ENCODE data around the gene DNAJC3.
"Not testable (repeated sequence)": the region's sequence is repeated elsewhere in the genome, so short reads cannot be mapped to it uniquely, and the experiment has no call there.

The DNAJC3 gene

GRCh38 chr13:95652821-95653220, 24.1 kb upstream of the DNAJC3 start:
- no peak for TF ChIP-seq CTCF (IDR thresholded peaks at IDR 0.05)
- no peaks in the 10 kb centered on the region for H3K36me3 ChIP-seq
- no peaks in the 10 kb centered on the region for H3K9me3 ChIP-seq
- H3K27ac ChIP-seq, result no peak overlapping the region
- H3K4me1 ChIP-seq (ENCODE audit: control insufficient read depth in 1 of 2, insufficient read depth in 1 of 2, low read depth in 1 of 2, low read length in 1 of 2), result peaks cover 13 to 17% of the 10 kb centered on the region in 2 experiments
- H3K4me3 ChIP-seq (ENCODE audit: low read depth in 1 of 2, low read length in 1 of 2), result no peak overlapping the region
- no peaks in the 10 kb centered on the region for H3K27me3 ChIP-seq

GRCh38 chr13:95656386-95657015, 20.4 kb upstream of the DNAJC3 start:
- no peaks in the 10 kb centered on the region for H3K9me3 ChIP-seq
- H3K27me3 ChIP-seq, result no peaks in the 10 kb centered on the region
- no peak overlapping the region for H3K4me3 ChIP-seq (ENCODE audit: low read depth in 1 of 2, low read length in 1 of 2)
- H3K36me3 ChIP-seq, result no peaks in the 10 kb centered on the region
- no peak overlapping the region for H3K27ac ChIP-seq
- peaks cover 0 to 4% of the 10 kb centered on the region in 2 experiments for H3K4me1 ChIP-seq (ENCODE audit: control insufficient read depth in 1 of 2, insufficient read depth in 1 of 2, low read depth in 1 of 2, low read length in 1 of 2)
- no peak for TF ChIP-seq CTCF (IDR thresholded peaks at IDR 0.05)

GRCh38 chr13:95659500-95659899, 17.4 kb upstream of the DNAJC3 start:
- Histone ChIP-seq H3K4me1 (ENCODE audit: control insufficient read depth in 1 of 2, insufficient read depth in 1 of 2, low read depth in 1 of 2, low read length in 1 of 2) (peaks cover 0 to 4% of the 10 kb centered on the region in 2 experiments), H3K27ac (no peak overlapping the region), H3K36me3 (no peaks in the 10 kb centered on the region), H3K4me3 (ENCODE audit: low read depth in 1 of 2, low read length in 1 of 2) (no peak overlapping the region), H3K9me3 (no peaks in the 10 kb centered on the region), H3K27me3 (no peaks in the 10 kb centered on the region)
- TF ChIP-seq CTCF (IDR thresholded peaks at IDR 0.05), result no peak

DNA sequence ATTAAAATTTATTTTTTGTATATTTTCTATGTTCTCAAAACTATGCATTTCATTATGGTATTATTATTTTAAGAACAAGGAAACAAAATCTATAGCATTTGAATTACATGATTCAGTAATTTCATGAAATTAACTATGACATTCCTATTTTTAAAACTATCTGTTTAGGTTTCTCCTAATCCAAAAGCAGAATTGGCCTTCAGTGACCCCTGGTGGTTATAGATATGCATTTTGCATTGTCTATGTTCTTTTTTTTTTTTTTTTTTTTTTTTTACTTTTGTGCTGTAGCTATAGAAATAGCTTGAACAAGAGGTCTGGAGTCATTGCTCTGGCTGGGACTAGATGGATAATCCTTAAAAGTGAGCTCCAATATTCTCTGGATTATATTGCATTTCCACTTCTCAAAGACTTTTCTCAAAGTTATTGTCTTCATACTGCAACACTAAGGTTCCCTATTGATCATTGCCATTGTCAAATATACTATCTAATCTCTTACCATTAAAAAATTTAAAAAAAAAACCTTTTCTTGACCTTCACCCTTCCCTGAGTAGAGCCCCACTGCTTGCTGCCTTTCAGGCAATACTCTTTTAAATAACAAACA, 15.9 kb upstream of the DNAJC3 start:
- no peak overlapping the region for H3K4me3 ChIP-seq (ENCODE audit: low read depth in 1 of 2, low read length in 1 of 2)
- H3K27me3 ChIP-seq, result no peaks in the 10 kb centered on the region
- no peak for TF ChIP-seq CTCF (IDR thresholded peaks at IDR 0.05)
- no peaks in the 10 kb centered on the region for H3K9me3 ChIP-seq
- no peak overlapping the region for H3K27ac ChIP-seq
- peaks cover 0 to 1% of the 10 kb centered on the region in 2 experiments for H3K4me1 ChIP-seq (ENCODE audit: control insufficient read depth in 1 of 2, insufficient read depth in 1 of 2, low read depth in 1 of 2, low read length in 1 of 2)
- H3K36me3 ChIP-seq, result no peaks in the 10 kb centered on the region

DNA sequence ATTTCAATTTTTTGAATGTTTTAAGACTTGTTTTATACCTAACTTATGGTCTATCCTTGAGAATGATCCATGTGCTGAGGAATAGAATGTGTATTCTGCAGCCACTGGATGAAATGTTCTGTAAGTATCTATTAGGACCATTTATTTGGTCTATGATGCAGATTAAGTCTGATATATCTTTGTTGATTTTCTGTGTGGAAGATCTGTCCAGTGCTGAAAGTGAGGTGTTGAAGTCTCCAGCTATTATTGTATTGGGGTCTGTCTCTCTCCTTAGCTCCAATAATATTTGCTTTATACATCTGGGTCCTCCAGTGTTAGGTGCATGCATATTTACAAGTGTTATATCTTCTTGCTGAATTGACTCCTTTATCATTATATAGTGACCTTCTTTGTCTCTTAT, 9.7 kb upstream of the DNAJC3 start:
- H3K36me3 ChIP-seq; H3K4me1 ChIP-seq (ENCODE audit: control insufficient read depth in 1 of 2, insufficient read depth in 1 of 2, low read depth in 1 of 2, low read length in 1 of 2); H3K27ac ChIP-seq; H3K9me3 ChIP-seq; H3K4me3 ChIP-seq (ENCODE audit: low read depth in 1 of 2, low read length in 1 of 2); H3K27me3 ChIP-seq: not testable (repeated sequence)

DNA sequence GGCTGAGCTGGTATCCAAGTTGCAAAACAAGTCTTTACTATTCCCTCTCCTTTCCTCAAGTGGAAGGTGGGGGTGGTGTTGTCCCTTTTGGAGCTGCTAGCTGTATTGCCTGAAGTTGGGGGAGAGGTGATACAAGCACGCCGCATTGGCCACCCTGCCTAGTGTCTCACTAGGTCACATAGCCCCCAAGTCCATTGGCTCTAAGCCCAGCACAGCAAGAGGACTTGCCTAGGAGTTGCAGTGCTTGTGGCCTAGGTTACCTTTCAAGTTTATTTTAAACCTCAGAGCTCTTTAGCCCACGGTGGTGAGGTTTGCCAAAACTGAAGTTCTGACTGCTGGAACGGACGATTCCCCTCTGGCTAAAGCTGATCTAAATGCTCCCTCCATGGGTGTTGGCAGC, 5.3 kb upstream of the DNAJC3 start:
- Histone ChIP-seq H3K27me3 (no peaks in the 10 kb centered on the region), H3K4me1 (ENCODE audit: control insufficient read depth in 1 of 2, insufficient read depth in 1 of 2, low read depth in 1 of 2, low read length in 1 of 2) (peaks cover 32% of the 10 kb centered on the region in 2 experiments), H3K36me3 (no peaks in the 10 kb centered on the region), H3K4me3 (ENCODE audit: low read depth in 1 of 2, low read length in 1 of 2) (no peak overlapping the region), H3K9me3 (peaks cover 5% of the 10 kb centered on the region), H3K27ac (no peak overlapping the region)
- no peak for TF ChIP-seq CTCF (IDR thresholded peaks at IDR 0.05)
